K562 (cell line): ENCODE measurements around the gene C6orf62. TPM values are rescaled to one million over a fixed set of nuclear protein-coding genes. Genes with fewer than 3 reads are reported as not detected.

Source experiments
- CBX1 ChIP-seq: sonication (generic); IDR thresholded peaks from 2 replicates; pipeline ENCODE4 v1.6.1; 2016; ENCODE audit warnings: antibody characterized with exemption, low read depth, mild to moderate bottlenecking
- CSDE1 ChIP-seq, 2 experiments: fragments of 450-650 bp; IDR thresholded peaks; 2 replicates each; pipeline ENCODE4 v1.6.1; 2016; ENCODE audit warnings: mild to moderate bottlenecking in 1 of 2
- CXXC5 ChIP-seq: fragments of 250-450 bp; sonication (Bioruptor Pico); IDR thresholded peaks from 2 replicates; pipeline ENCODE4 v1.8.0; 2022; ENCODE audit warnings: inconsistent platforms, mild to moderate bottlenecking, moderate library complexity
- KLF1 ChIP-seq: fragments of 450-650 bp; IDR thresholded peaks from 2 replicates; pipeline ENCODE4 v1.6.1; 2016; ENCODE audit warnings: missing genetic modification characterization, missing compliant biosample characterization
- MTA3 ChIP-seq: fragments of 450-650 bp; formaldehyde crosslinking; IDR thresholded peaks from 2 replicates; pipeline ENCODE4 v1.6.1; 2017; ENCODE audit warnings: mild to moderate bottlenecking, borderline replicate concordance
- NR2C2 ChIP-seq, 2 experiments: fragments of 200-800 bp in 1 of 2; sonication (Bioruptor generic) in 1 of 2; sonication (generic) in 1 of 2; formaldehyde crosslinking in 1 of 2; IDR thresholded peaks; 2 replicates each; pipeline versions ENCODE4 v1.6.1 to v1.8.0; 2016 to 2022; ENCODE audit warnings: mild to moderate bottlenecking in 1 of 2, missing compliant biosample characterization in 1 of 2, missing genetic modification characterization in 1 of 2, missing genetic modification reagents in 1 of 2
- PML ChIP-seq: IDR thresholded peaks from 2 replicates; pipeline ENCODE4 v1.6.1; 2012; ENCODE audit warnings: low read length, inconsistent platforms
- POLR2H ChIP-seq: IDR thresholded peaks from 2 replicates; pipeline ENCODE4 v1.6.1; 2016; ENCODE audit warnings: missing genetic modification characterization, low read depth, mild to moderate bottlenecking, control low read depth, missing compliant biosample characterization, moderate library complexity
- RCOR1 ChIP-seq, 2 experiments: IDR thresholded peaks; 2 replicates each; pipeline ENCODE4 v1.6.1; 2012; ENCODE audit warnings: low read depth in 2 of 2, low read length in 2 of 2, borderline replicate concordance in 1 of 2, improper control_type of control experiment in 1 of 2
- SIX5 ChIP-seq, 2 experiments: IDR thresholded peaks; 2 replicates each; pipeline ENCODE4 v1.6.1; 2011; ENCODE audit warnings: low read length in 2 of 2, borderline replicate concordance in 1 of 2, low read depth in 1 of 2, mild to moderate bottlenecking in 1 of 2, moderate library complexity in 1 of 2; ENCODE audit not compliant: insufficient read depth in 1 of 2
- TAF15 ChIP-seq: fragments of 200-400 bp; formaldehyde crosslinking; IDR thresholded peaks from 2 replicates; pipeline ENCODE4 v1.6.1; 2017; ENCODE audit warnings: mild to moderate bottlenecking, low read depth, low read length, moderate library complexity
- polyA plus RNA-seq, 8 experiments: library from polyadenylated mRNA; depleted of rRNA in 4 of 8; stranded (reverse) in 5 of 8; unstranded in 3 of 8; fragments of >200 nt; fragmentation: Nextera tagmentation in 2 of 8; fragmentation: Illumina TruSeq in 1 of 8; extraction: Ambion mirVana in 2 of 8; extraction: Trizol in 1 of 8; gene quantifications; 2 replicates each; pipeline versions ENCODE4 v1.2.1 to v1.2.3, GENCODE V29; 2011 to 2014; ENCODE audit warnings: inconsistent platforms in 1 of 8, missing spikeins in 1 of 8
- total RNA-seq, 7 experiments: library from RNA; depleted of rRNA in 6 of 7; stranded (reverse); fragments of >200 nt in 6 of 7; fragmentation: Illumina TruSeq in 2 of 7; extraction: Trizol in 2 of 7; gene quantifications; 2 replicates each; pipeline versions ENCODE4 v1.2.1 to v1.2.3, GENCODE V29; 2011 to 2021; ENCODE audit warnings: low replicate concordance in 1 of 7
- TF ChIP-seq, protein P1 (sequence below), 2 experiments: fragments of 450-650 bp in 1 of 2; sonication (generic) in 1 of 2; formaldehyde crosslinking in 1 of 2; IDR thresholded peaks in 1 of 2; conservative IDR thresholded peaks in 1 of 2; 2 replicates each; pipeline versions ENCODE4 v1.6.1 to v1.8.1; 2016 to 2023; ENCODE audit warnings: mild to moderate bottlenecking in 2 of 2, moderate library complexity in 2 of 2, inconsistent platforms in 1 of 2, missing genetic modification reagents in 1 of 2
- TF ChIP-seq, protein P2 (sequence below): fragments of 250-450 bp; sonication (Bioruptor Pico); IDR thresholded peaks from 2 replicates; pipeline ENCODE4 v1.8.0; 2022; ENCODE audit warnings: moderate library complexity, mild to moderate bottlenecking, inconsistent platforms
- TF ChIP-seq, protein P3 (sequence below), 2 experiments: fragments of 450-650 bp; conservative IDR thresholded peaks; 2 replicates each; pipeline ENCODE4 v1.6.1; 2017; ENCODE audit warnings: mild to moderate bottlenecking in 2 of 2, moderate library complexity in 2 of 2

Gene C6orf62
- total and polyA plus RNA-seq, 9 of the 15 experiments (the other 6 are each of a cell fraction or from before 2014, with no cell fraction given) = 48.5 to 579 (median 111) TPM

DNA sequence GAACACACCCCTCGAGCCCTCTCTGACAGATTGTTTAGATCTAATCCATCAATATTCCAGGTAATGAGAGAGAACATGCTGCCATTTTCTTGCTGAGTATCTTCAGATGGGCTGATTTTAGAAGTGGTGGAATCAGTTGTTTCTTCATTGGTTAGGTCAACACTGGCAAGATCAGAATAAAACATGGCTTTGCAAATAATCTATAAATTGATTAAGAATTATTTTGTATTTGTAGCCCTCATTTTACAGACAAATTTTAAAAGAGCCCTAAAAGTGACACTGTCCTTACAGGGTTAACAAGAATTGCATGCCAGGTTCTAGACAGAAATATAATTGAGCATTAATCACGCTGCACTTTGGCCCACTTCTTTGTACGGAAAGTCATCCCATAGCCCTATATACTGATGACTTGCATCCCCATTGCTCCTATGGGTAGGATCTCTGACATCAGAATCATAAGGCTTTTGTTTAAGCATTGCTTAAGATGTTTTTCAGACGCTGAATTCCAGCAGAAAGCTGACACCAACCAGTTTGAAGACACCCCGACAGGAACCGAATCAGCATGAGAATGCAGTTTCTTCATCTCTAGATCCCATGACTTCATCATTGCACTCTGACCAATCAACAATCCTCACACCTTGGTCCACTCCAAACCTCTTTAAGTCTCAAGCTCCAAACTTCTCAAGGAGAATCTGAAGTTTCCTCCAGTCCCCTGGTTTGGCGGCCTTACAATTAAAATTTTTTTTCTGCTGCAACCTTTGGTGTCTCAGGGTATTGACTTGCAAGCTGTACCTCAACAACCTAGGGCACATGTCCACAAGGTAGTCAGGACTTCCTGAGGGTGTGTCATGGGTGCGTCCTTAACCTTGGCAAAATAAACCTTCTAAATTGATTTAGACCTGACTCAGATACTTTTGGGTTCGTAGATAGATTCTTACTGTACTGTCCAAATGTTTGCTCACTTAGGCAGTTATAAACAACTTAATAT, 60.1 kb downstream of the C6orf62 start (continued):
- TF ChIP-seq CBX1 = no peak
- TF ChIP-seq, protein P1, sequence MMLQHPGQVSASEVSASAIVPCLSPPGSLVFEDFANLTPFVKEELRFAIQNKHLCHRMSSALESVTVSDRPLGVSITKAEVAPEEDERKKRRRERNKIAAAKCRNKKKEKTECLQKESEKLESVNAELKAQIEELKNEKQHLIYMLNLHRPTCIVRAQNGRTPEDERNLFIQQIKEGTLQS (IDR thresholded peaks at IDR 0.05) = peak; percentile 81
- TF ChIP-seq, protein P1 (CRISPR knock-in tag; conservative IDR thresholded peaks at IDR 0.05) = 0 out of 2 replicates have a peak, but pooled peaks have one; percentile 10
- TF ChIP-seq CSDE1 (IDR thresholded peaks at IDR 0.05) = no peak
- no peak for TF ChIP-seq PML
- no peak for TF ChIP-seq KLF1 (tag)
- 0 out of 2 replicates have a peak, but pooled peaks have one; percentile 25 for TF ChIP-seq POLR2H (tag)
- TF ChIP-seq, protein P2, sequence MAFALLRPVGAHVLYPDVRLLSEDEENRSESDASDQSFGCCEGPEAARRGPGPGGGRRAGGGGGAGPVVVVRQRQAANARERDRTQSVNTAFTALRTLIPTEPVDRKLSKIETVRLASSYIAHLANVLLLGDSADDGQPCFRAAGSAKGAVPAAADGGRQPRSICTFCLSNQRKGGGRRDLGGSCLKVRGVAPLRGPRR = peak; percentile 14; the same call in 1 of the 2 replicates
- 0 out of 2 replicates have a peak, but pooled peaks have one; percentile 54 for TF ChIP-seq MTA3
- no peak for TF ChIP-seq NR2C2 (CRISPR knock-in tag; IDR thresholded peaks at IDR 0.05)
- TF ChIP-seq NR2C2 (tag; IDR thresholded peaks at IDR 0.05) = peak; percentile 53; the same call in 1 of the 2 replicates
- TF ChIP-seq SIX5 (IDR thresholded peaks at IDR 0.05; ENCODE audit: borderline replicate concordance in 1 of 2, insufficient read depth in 1 of 2, low read depth in 1 of 2, low read length in 2 of 2) = no peak
- TF ChIP-seq TAF15 = no peak
- TF ChIP-seq, protein P3, sequence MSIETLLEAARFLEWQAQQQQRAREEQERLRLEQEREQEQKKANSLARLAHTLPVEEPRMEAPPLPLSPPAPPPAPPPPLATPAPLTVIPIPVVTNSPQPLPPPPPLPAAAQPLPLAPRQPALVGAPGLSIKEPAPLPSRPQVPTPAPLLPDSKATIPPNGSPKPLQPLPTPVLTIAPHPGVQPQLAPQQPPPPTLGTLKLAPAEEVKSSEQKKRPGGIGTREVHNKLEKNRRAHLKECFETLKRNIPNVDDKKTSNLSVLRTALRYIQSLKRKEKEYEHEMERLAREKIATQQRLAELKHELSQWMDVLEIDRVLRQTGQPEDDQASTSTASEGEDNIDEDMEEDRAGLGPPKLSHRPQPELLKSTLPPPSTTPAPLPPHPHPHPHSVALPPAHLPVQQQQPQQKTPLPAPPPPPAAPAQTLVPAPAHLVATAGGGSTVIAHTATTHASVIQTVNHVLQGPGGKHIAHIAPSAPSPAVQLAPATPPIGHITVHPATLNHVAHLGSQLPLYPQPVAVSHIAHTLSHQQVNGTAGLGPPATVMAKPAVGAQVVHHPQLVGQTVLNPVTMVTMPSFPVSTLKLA (conservative IDR thresholded peaks at IDR 0.05) = peak; percentile 33; a peak in 2 of 4 replicates
- TF ChIP-seq CXXC5 = 0 out of 2 replicates have a peak, but pooled peaks have one; percentile 39
- TF ChIP-seq RCOR1 (IDR thresholded peaks at IDR 0.05; ENCODE audit: borderline replicate concordance in 1 of 2, low read depth in 2 of 2, low read length in 2 of 2) = peak in 1 of 2 experiments; percentile 77; a peak in 2 of 4 replicates
